Raji (cell line): ENCODE measurements around the gene SYNRG.

Source experiments
- POLR2A ChIP-seq: IDR thresholded peaks from 2 replicates; pipeline ENCODE4 v1.6.1; 2011; ENCODE audit warnings: low read depth, low read length, control low read depth; ENCODE audit not compliant: insufficient read depth

Gene SYNRG

GRCh38 chr17:37527249-37527851, 81.9 kb downstream of the SYNRG start:
- no peak for TF ChIP-seq POLR2A

- TF ChIP-seq POLR2A = no peak
Measured at GRCh38 chr17:37523715-37524219, 85.5 kb downstream of the SYNRG start.

- TF ChIP-seq POLR2A = no peak
Measured at GRCh38 chr17:37521821-37522220, 87.4 kb downstream of the SYNRG start.

- TF ChIP-seq POLR2A = no peak
Measured at GRCh38 chr17:37520174-37520573, 89.0 kb downstream of the SYNRG start.

GRCh38 chr17:37519251-37519985, 89.8 kb downstream of the SYNRG start:
- TF ChIP-seq POLR2A = no peak

- no peak for TF ChIP-seq POLR2A
Measured at GRCh38 chr17:37518826-37519225, 90.4 kb downstream of the SYNRG start.

- no peak for TF ChIP-seq POLR2A
Measured at GRCh38 chr17:37517881-37518280, 91.3 kb downstream of the SYNRG start.

- no peak for TF ChIP-seq POLR2A
Measured at GRCh38 chr17:37516127-37516571, 93.1 kb downstream of the SYNRG start.

- no peak for TF ChIP-seq POLR2A
Measured at GRCh38 chr17:37513711-37514110, 95.5 kb downstream of the SYNRG start.

GRCh38 chr17:37512442-37513068, 96.7 kb downstream of the SYNRG start:
- no peak for TF ChIP-seq POLR2A

GRCh38 chr17:37510056-37510455, 99.2 kb downstream of the SYNRG start:
- no peak for TF ChIP-seq POLR2A

- no peak for TF ChIP-seq POLR2A
Measured at GRCh38 chr17:37507111-37507510, 102.1 kb downstream of the SYNRG start.

GRCh38 chr17:37506678-37507077, 102.5 kb downstream of the SYNRG start:
- no peak for TF ChIP-seq POLR2A

- TF ChIP-seq POLR2A = no peak
Measured at GRCh38 chr17:37505333-37505732, 103.9 kb downstream of the SYNRG start.

- no peak for TF ChIP-seq POLR2A
Measured at GRCh38 chr17:37503148-37503547, 106.1 kb downstream of the SYNRG start.

GRCh38 chr17:37502009-37502936, 106.9 kb downstream of the SYNRG start:
- TF ChIP-seq POLR2A = no peak

- TF ChIP-seq POLR2A = no peak
Measured at GRCh38 chr17:37500378-37500777, 108.8 kb downstream of the SYNRG start.
